ENCODE results near the gene IL11RA. TPM values are rescaled to one million over a fixed set of nuclear protein-coding genes. Genes with fewer than 3 reads are reported as not detected.

The IL11RA gene
- total and polyA plus RNA-seq, 2 of the 8 experiments (the other 6 are each of a cell fraction or from before 2014, with no cell fraction given) = 5.5 to 9.1 TPM

- peak within 1 kb of the TSS; percentile 96 for H2BK120ac ChIP-seq (replicated peaks; ENCODE audit: low read depth, low read length)
- H3K79me1 ChIP-seq (ENCODE audit: low read depth, low read length) = peaks cover 6% of the 10 kb centered on the region; the same call in 1 of the 2 replicates
- peak within 1 kb of the TSS; percentile 84 for H3K4ac ChIP-seq (replicated peaks; ENCODE audit: insufficient read length, low read depth, low read length)
- FAIRE-seq = no peak
- H3K18ac ChIP-seq (ENCODE audit: extremely low read depth, low read length) = peak within 1 kb of the TSS; percentile 88
- peak within 1 kb of the TSS; percentile 75; the same call in 1 of the 2 replicates for H2BK20ac ChIP-seq (ENCODE audit: low read length)
- H3K14ac ChIP-seq (ENCODE audit: insufficient read length) = peak within 1 kb of the TSS; percentile 66
- peak within 1 kb of the TSS in 3 of 4 experiments; percentile 58 to 70 (median 62); a peak in 6 of 7 replicates for H3K9ac ChIP-seq (replicated peaks in 1 of 4; ENCODE audit: extremely low read depth in 1 of 4, low read depth in 3 of 4, low read length in 3 of 4)
- no peaks in the 10 kb centered on the region; a peak in 1 of 7 replicates for H3K27me3 ChIP-seq (replicated peaks in 1 of 4; ENCODE audit: control insufficient read depth in 3 of 4, extremely low read depth in 1 of 4, insufficient read depth in 3 of 4, low read length in 3 of 4)
- peak within 1 kb of the TSS; percentile 97 for H2BK5ac ChIP-seq (ENCODE audit: low read depth, low read length)
- peak within 1 kb of the TSS; percentile 94 for H3K56ac ChIP-seq (replicated peaks; ENCODE audit: insufficient read length, low read depth, low read length)
- peak within 1 kb of the TSS; percentile 16 for H2AFZ ChIP-seq (ENCODE audit: low read length)
- peaks cover 3 to 21% (median 11%) of the 10 kb centered on the region in 4 experiments for H3K4me1 ChIP-seq (replicated peaks in 1 of 4; ENCODE audit: control insufficient read depth in 3 of 4, insufficient read depth in 4 of 4, low read length in 3 of 4)
- no peak within 1 kb of the TSS for H3K23ac ChIP-seq (ENCODE audit: insufficient read length)
- peak in 1 of 2 experiments; percentile 96 for DNase-seq (ENCODE audit: low read depth in 1 of 2, low spot score in 2 of 2)
- H4K8ac ChIP-seq (ENCODE audit: extremely low read depth, insufficient read depth, low read length) = peak within 1 kb of the TSS; percentile 88
- H3K36me3 ChIP-seq (ENCODE audit: control insufficient read depth in 2 of 4, insufficient read depth in 4 of 4, low read length in 3 of 4) = peaks cover 3 to 23% (median 8%) of the 10 kb centered on the region in 4 experiments; a peak in 7 of 8 replicates
- peak within 1 kb of the TSS; percentile 90 for H4K5ac ChIP-seq (ENCODE audit: insufficient read length, low read depth, low read length)
- ChIA-PET POLR2A (ENCODE audit: partially characterized antibody) (interaction anchor here (0.6 to 12.8 kb wide), 6 partner anchors 10 to 1616 kb away, joined by 3 to 127 read pairs (median 8); partner anchors contain the start of genes ARID3C, CCL27, FANCG and SIGMAR1), CTCF (ENCODE audit: partially characterized antibody) (interaction anchor here (0.8 to 17.4 kb wide), 15 partner anchors 10 to 144 kb away, joined by 3 to 277 read pairs (median 5); partner anchors contain the start of genes CCL27, DCTN3, IL11RA and RPP25L)
- no peak within 1 kb of the TSS for H2AK5ac ChIP-seq (ENCODE audit: low read depth, low read length)
- peaks cover 0 to 12% of the 10 kb centered on the region in 2 experiments; a peak in 1 of 4 replicates for H3K79me2 ChIP-seq (ENCODE audit: control insufficient read depth in 1 of 2, insufficient read depth in 2 of 2, low read length in 2 of 2)
- peaks cover 11% of the 10 kb centered on the region; the same call in 1 of the 2 replicates for H3K23me2 ChIP-seq (ENCODE audit: low read depth, low read length)
- H2BK15ac ChIP-seq (ENCODE audit: low read length) = peak within 1 kb of the TSS; percentile 88; the same call in 1 of the 2 replicates
- peaks cover 2 to 8% of the 10 kb centered on the region in 2 experiments for H4K20me1 ChIP-seq (replicated peaks in 1 of 2; ENCODE audit: control insufficient read depth in 1 of 2, insufficient read depth in 2 of 2, low read length in 2 of 2)
- peak within 1 kb of the TSS; percentile 75; the same call in 1 of the 2 replicates for H2BK12ac ChIP-seq (ENCODE audit: low read depth, low read length)
- H4K91ac ChIP-seq (replicated peaks; ENCODE audit: insufficient read length, low read length) = peak within 1 kb of the TSS; percentile 86
- peak within 1 kb of the TSS; percentile 69 to 92 (median 80) for H3K4me3 ChIP-seq (ENCODE audit: extremely low read depth in 1 of 4, insufficient read depth in 2 of 4, low read depth in 3 of 4, low read length in 4 of 4)
- 7% methylated on average over 39 of the region's 43 CpGs; no CpG with 5 or more reads in 1 of the 2 experiments for WGBS, 2 experiments (ENCODE audit: extremely low coverage in 1 of 2, insufficient coverage in 1 of 2, insufficient read length in 1 of 2, insufficient replicate concordance in 2 of 2, low coverage in 1 of 2, low lambda C conversion rate in 2 of 2, missing lambda C conversion rate in 1 of 2)
- H3K4me2 ChIP-seq (ENCODE audit: insufficient read depth in 1 of 2, low read depth in 2 of 2, low read length in 2 of 2) = peak within 1 kb of the TSS; percentile 89 to 97
- peak within 1 kb of the TSS; percentile 66 for H3K27ac ChIP-seq (ENCODE audit: low read depth, low read length)
- H3K9me3 ChIP-seq (ENCODE audit: insufficient read depth in 2 of 2, low read depth in 1 of 2, low read length in 1 of 2) = no peaks in the 10 kb centered on the region
- no peak for TF ChIP-seq CTBP2 (IDR thresholded peaks at IDR 0.05; ENCODE audit: borderline replicate concordance, insufficient read depth, insufficient read length, low read length)
- TF ChIP-seq ASH2L (IDR thresholded peaks at IDR 0.05; ENCODE audit: low read length) = peak; percentile 85
- no peak for TF ChIP-seq EGR1 (IDR thresholded peaks at IDR 0.05; ENCODE audit: borderline replicate concordance, low read depth, low read length)
- TF ChIP-seq, protein P1, sequence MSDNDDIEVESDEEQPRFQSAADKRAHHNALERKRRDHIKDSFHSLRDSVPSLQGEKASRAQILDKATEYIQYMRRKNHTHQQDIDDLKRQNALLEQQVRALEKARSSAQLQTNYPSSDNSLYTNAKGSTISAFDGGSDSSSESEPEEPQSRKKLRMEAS (IDR thresholded peaks at IDR 0.05) = peak; percentile 71
- TF ChIP-seq TCF12 (IDR thresholded peaks at IDR 0.05; ENCODE audit: low read depth, low read length) = no peak
- peak; percentile 63 for TF ChIP-seq PHF8 (conservative IDR thresholded peaks at IDR 0.05; ENCODE audit: low read depth, low read length)
- TF ChIP-seq SP1 (IDR thresholded peaks at IDR 0.05; ENCODE audit: low read depth, low read length) = peak; percentile 72
- TF ChIP-seq POLR2A (IDR thresholded peaks at IDR 0.05; ENCODE audit: control extremely low read depth in 1 of 2, low read depth in 2 of 2, low read length in 2 of 2) = peak in 1 of 2 experiments; percentile 69; a peak in 2 of 3 replicates
- TF ChIP-seq KDM1A (IDR thresholded peaks at IDR 0.05; ENCODE audit: borderline replicate concordance, low read length) = no peak
- no peak for TF ChIP-seq SIRT6 (IDR thresholded peaks at IDR 0.05; ENCODE audit: low read length)
Measured at GRCh38 chr9:34646211-34647083, 5.5 kb upstream of the IL11RA start, which contains the start of gene GALT. Gene GALT, plus strand, starts transcription at chr9:34646675. Its CDS starts 30 bp downstream, at chr9:34646705.

Data from H1 (cell line).